Gastrocnemius medialis (tissue), 4 donors: ENCODE data around the gene TARDBP.
"Not testable (repeated sequence)": the region's sequence is repeated elsewhere in the genome, so short reads cannot be mapped to it uniquely, and the experiment has no call there.

ENCODE experiments used
- POLR2A ChIP-seq, 2 donors: fragments of 450-650 bp; IDR thresholded peaks; one replicate each; pipeline ENCODE4 v1.6.1; 2017; ENCODE audit warnings: antibody characterized with exemption in 2 of 2, mild to moderate bottlenecking in 2 of 2, moderate library complexity in 2 of 2
- TF ChIP-seq, protein P1 (sequence below), 5 experiments: fragments of 450-650 bp in 3 of 5; fragments of 200-600 bp in 2 of 5; sonication (generic) in 2 of 5; IDR thresholded peaks in 4 of 5; conservative IDR thresholded peaks in 1 of 5; 1 replicate in 4 of 5; 2 replicates in 1 of 5; pipeline ENCODE4 v1.5.1; 2016 to 2019; ENCODE audit warnings: antibody characterized with exemption in 5 of 5, mild to moderate bottlenecking in 3 of 5, moderate library complexity in 3 of 5

DNA sequence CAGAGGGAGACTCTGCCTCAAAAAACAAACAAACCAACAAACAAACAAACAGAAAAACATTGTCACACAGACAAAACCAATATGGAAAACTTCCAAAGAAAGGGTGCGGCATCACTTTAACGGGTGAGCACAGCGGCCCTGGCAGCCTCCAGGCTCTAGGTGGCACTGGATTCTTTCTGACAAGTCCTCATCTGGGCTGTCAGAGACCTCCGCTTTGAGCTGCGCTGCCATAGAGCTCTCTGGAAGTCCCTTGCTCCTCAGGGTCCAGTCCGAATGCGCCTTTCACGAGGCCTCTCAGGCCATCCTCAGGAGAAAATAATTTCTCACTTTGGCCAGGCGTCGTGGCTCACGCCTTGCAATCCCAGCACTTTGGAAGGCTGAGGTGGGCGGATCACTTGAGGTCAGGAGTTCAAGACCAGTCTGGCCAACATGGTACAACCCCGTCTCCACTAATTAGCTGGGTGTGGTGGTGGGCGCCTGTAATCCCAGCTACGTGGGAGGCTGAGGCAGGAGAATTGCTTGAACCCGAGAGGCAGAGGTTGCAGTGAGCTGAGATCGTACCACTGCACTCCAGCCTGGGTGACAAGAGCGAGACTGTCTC lies 51.6 kb downstream of the TARDBP start:
- TF ChIP-seq, protein P1, sequence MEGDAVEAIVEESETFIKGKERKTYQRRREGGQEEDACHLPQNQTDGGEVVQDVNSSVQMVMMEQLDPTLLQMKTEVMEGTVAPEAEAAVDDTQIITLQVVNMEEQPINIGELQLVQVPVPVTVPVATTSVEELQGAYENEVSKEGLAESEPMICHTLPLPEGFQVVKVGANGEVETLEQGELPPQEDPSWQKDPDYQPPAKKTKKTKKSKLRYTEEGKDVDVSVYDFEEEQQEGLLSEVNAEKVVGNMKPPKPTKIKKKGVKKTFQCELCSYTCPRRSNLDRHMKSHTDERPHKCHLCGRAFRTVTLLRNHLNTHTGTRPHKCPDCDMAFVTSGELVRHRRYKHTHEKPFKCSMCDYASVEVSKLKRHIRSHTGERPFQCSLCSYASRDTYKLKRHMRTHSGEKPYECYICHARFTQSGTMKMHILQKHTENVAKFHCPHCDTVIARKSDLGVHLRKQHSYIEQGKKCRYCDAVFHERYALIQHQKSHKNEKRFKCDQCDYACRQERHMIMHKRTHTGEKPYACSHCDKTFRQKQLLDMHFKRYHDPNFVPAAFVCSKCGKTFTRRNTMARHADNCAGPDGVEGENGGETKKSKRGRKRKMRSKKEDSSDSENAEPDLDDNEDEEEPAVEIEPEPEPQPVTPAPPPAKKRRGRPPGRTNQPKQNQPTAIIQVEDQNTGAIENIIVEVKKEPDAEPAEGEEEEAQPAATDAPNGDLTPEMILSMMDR (IDR thresholded peaks at IDR 0.05 in 4 of 5, conservative IDR thresholded peaks at IDR 0.05 in 1 of 5), result not testable (repeated sequence)
- not testable (repeated sequence) for TF ChIP-seq POLR2A (IDR thresholded peaks at IDR 0.05)
